Keratinocyte (primary cell): ENCODE results near the gene CRYGS.

ENCODE experiments used
- CTCF ChIP-seq, 3 experiments: IDR thresholded peaks in 1 of 3; conservative IDR thresholded peaks in 1 of 3; optimal IDR thresholded peaks in 1 of 3; 2 replicates in 2 of 3; 3 replicates in 1 of 3; pipeline versions ENCODE3 to v1.5.1; 2011; ENCODE audit warnings: low read length in 3 of 3, mild to moderate bottlenecking in 3 of 3, moderate library complexity in 2 of 3, control low read depth in 1 of 3, inconsistent platforms in 1 of 3; ENCODE audit not compliant: insufficient read depth in 2 of 3; ENCODE audit errors: extremely low read depth in 1 of 3
- EZH2 ChIP-seq: IDR thresholded peaks from one replicate; pipeline ENCODE4 v1.6.1; 2012; ENCODE audit warnings: inconsistent platforms, mild to moderate bottlenecking, low read length, moderate library complexity

GRCh38 chr3:186525369-186526255 lies 18.6 kb downstream of the CRYGS start:
- no peak for TF ChIP-seq CTCF (optimal IDR thresholded peaks at IDR 0.05 in 1 of 3, IDR thresholded peaks at IDR 0.05 in 1 of 3, conservative IDR thresholded peaks at IDR 0.05 in 1 of 3; ENCODE audit: extremely low read depth in 1 of 3, insufficient read depth in 2 of 3, low read length in 3 of 3)
- TF ChIP-seq EZH2, result no peak
